Prostate gland (tissue), 2 donors: Measurements from ENCODE around the gene SHC3.

Experiments
- POLR2A ChIP-seq: fragments of 450-650 bp; IDR thresholded peaks from one replicate; pipeline ENCODE4 v1.6.1; 2016; ENCODE audit warnings: antibody characterized with exemption, mild to moderate bottlenecking
- POLR2AphosphoS5 ChIP-seq: sonication (generic); formaldehyde crosslinking; IDR thresholded peaks from one replicate; pipeline ENCODE4 v1.6.1; 2017; ENCODE audit warnings: antibody characterized with exemption
- TF ChIP-seq, protein P1 (sequence below), 4 experiments: fragments of 200-600 bp in 2 of 4; fragments of 450-650 bp in 2 of 4; sonication (generic) in 2 of 4; IDR thresholded peaks; 1 replicate in 3 of 4; 2 replicates in 1 of 4; pipeline ENCODE4 v1.5.1; 2016 to 2019; ENCODE audit warnings: antibody characterized with exemption in 4 of 4, mild to moderate bottlenecking in 2 of 4, moderate library complexity in 2 of 4

DNA sequence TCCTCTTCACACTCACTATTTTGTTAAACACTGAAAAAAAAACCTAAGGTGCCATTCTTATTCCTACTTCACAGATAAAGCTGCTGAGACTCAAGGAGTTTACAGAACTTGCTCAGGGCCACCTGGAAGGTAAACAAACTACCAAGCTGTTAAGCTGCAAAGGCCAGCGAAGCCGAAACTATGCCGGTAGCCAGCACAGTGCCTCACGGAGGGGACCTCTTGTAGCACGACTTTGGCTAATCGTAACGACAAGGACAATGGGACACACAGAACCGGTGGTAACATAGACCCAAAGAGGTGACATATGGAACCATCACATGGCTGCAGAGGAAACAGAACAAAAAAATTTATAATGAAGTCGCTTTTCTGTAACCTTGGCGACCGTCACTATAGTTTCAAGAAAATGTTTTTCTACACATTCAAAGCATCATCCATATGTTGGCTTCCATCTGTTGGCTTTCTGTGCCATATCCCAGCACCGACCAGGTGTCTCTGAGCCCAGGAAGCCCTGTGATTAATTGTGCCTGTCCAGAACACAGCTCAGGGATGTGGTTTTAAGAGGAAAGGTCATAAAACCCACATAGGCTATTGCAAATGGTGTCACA lies 127.1 kb downstream of the SHC3 start:
- TF ChIP-seq, protein P1, sequence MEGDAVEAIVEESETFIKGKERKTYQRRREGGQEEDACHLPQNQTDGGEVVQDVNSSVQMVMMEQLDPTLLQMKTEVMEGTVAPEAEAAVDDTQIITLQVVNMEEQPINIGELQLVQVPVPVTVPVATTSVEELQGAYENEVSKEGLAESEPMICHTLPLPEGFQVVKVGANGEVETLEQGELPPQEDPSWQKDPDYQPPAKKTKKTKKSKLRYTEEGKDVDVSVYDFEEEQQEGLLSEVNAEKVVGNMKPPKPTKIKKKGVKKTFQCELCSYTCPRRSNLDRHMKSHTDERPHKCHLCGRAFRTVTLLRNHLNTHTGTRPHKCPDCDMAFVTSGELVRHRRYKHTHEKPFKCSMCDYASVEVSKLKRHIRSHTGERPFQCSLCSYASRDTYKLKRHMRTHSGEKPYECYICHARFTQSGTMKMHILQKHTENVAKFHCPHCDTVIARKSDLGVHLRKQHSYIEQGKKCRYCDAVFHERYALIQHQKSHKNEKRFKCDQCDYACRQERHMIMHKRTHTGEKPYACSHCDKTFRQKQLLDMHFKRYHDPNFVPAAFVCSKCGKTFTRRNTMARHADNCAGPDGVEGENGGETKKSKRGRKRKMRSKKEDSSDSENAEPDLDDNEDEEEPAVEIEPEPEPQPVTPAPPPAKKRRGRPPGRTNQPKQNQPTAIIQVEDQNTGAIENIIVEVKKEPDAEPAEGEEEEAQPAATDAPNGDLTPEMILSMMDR (IDR thresholded peaks at IDR 0.05), result no peak
- TF ChIP-seq POLR2A (no peak), POLR2AphosphoS5 (no peak)
